SJSA1 (cell line): ENCODE data around the gene INSYN2B. TPM values are rescaled to one million over a fixed set of nuclear protein-coding genes. Genes with fewer than 3 reads are reported as not detected.

Experiments used
- DNase-seq, 2 experiments: peaks; one replicate each; pipeline ENCODE4 v3.0.0-alpha.2; 2015 to 2020; ENCODE audit warnings: low spot score in 2 of 2, low read depth in 1 of 2
- H3K27ac ChIP-seq: fragments of 250-450 bp; sonication (Bioruptor Pico); 2 replicates; pipeline ENCODE4 v1.5.1; 2020; ENCODE audit warnings: mild to moderate bottlenecking, moderate library complexity
- H3K27me3 ChIP-seq: fragments of 250-450 bp; sonication (Bioruptor Pico); replicated peaks from 2 replicates; pipeline ENCODE4 v1.5.1; 2020; ENCODE audit warnings: mild to moderate bottlenecking, moderate library complexity
- H3K36me3 ChIP-seq: fragments of 250-450 bp; sonication (Bioruptor Pico); 2 replicates; pipeline ENCODE4 v1.5.1; 2020; ENCODE audit warnings: mild to moderate bottlenecking
- H3K4me1 ChIP-seq: fragments of 250-450 bp; sonication (Bioruptor Pico); replicated peaks from 2 replicates; pipeline ENCODE4 v1.6.1; 2021; ENCODE audit warnings: mild to moderate bottlenecking
- H3K4me3 ChIP-seq: fragments of 250-450 bp; sonication (Bioruptor Pico); 2 replicates; pipeline ENCODE4 v1.5.1; 2020; ENCODE audit warnings: mild to moderate bottlenecking
- H3K9me3 ChIP-seq: fragments of 250-450 bp; sonication (Bioruptor Pico); replicated peaks from 2 replicates; pipeline ENCODE4 v1.5.1; 2020; ENCODE audit warnings: mild to moderate bottlenecking
- total RNA-seq: library from RNA; depleted of rRNA; stranded (reverse); fragments of >200 nt; shearing (Covaris generic); gene quantifications from 2 replicates; pipeline ENCODE4 v1.2.3, GENCODE V29; 2014

INSYN2B gene
- total RNA-seq, 1 experiment from 2014 or later = 3.8 TPM

GRCh38 chr5:169886677-169887076, 93.6 kb downstream of the INSYN2B start:
- H3K27ac ChIP-seq = no peak overlapping the region
- no peaks in the 10 kb centered on the region for H3K9me3 ChIP-seq
- peaks cover 4% of the 10 kb centered on the region for H3K4me1 ChIP-seq
- H3K27me3 ChIP-seq = no peaks in the 10 kb centered on the region
- no peak for DNase-seq
- H3K36me3 ChIP-seq = no peaks in the 10 kb centered on the region
- H3K4me3 ChIP-seq = no peak overlapping the region

- peaks cover 7% of the 10 kb centered on the region for H3K4me1 ChIP-seq
- no peaks in the 10 kb centered on the region for H3K36me3 ChIP-seq
- H3K9me3 ChIP-seq = no peaks in the 10 kb centered on the region
- no peak for DNase-seq
- no peaks in the 10 kb centered on the region for H3K27me3 ChIP-seq
- no peak overlapping the region for H3K4me3 ChIP-seq
- no peak overlapping the region for H3K27ac ChIP-seq
These were observed 94.3 kb downstream of the INSYN2B start for GRCh38 chr5:169886033-169886432.

GRCh38 chr5:169881702-169882303, 98.5 kb downstream of the INSYN2B start:
- H3K9me3 ChIP-seq = no peaks in the 10 kb centered on the region
- H3K27me3 ChIP-seq = no peaks in the 10 kb centered on the region
- no peak overlapping the region for H3K27ac ChIP-seq
- DNase-seq = peak in 1 of 2 experiments; percentile 16
- no peak overlapping the region for H3K4me3 ChIP-seq
- H3K36me3 ChIP-seq = no peaks in the 10 kb centered on the region
- H3K4me1 ChIP-seq = peaks cover 7% of the 10 kb centered on the region

GRCh38 chr5:169880785-169881184, 99.5 kb downstream of the INSYN2B start:
- H3K27ac ChIP-seq = no peak overlapping the region
- no peaks in the 10 kb centered on the region for H3K9me3 ChIP-seq
- H3K4me3 ChIP-seq = no peak overlapping the region
- DNase-seq = no peak
- H3K27me3 ChIP-seq = no peaks in the 10 kb centered on the region
- peaks cover 9% of the 10 kb centered on the region for H3K4me1 ChIP-seq
- no peaks in the 10 kb centered on the region for H3K36me3 ChIP-seq

- H3K27ac ChIP-seq = no peak overlapping the region
- peaks cover 9% of the 10 kb centered on the region for H3K4me1 ChIP-seq
- no peaks in the 10 kb centered on the region for H3K36me3 ChIP-seq
- H3K9me3 ChIP-seq = no peaks in the 10 kb centered on the region
- H3K4me3 ChIP-seq = no peak overlapping the region
- no peak for DNase-seq
- no peaks in the 10 kb centered on the region for H3K27me3 ChIP-seq
These were observed 100.2 kb downstream of the INSYN2B start for GRCh38 chr5:169880012-169880663.

GRCh38 chr5:169876386-169876785, 103.9 kb downstream of the INSYN2B start:
- Histone ChIP-seq H3K36me3 (no peaks in the 10 kb centered on the region), H3K27ac (0 out of 2 replicates have a peak overlapping the region, but pooled peaks have one; percentile 7)
- no peak for DNase-seq

GRCh38 chr5:169875731-169876130, 104.6 kb downstream of the INSYN2B start:
- Histone ChIP-seq H3K27me3 (no peaks in the 10 kb centered on the region), H3K9me3 (no peaks in the 10 kb centered on the region), H3K4me3 (no peak overlapping the region), H3K4me1 (0 out of 2 replicates have a peak, but pooled peaks cover 3% of the 10 kb centered on the region), H3K36me3 (no peaks in the 10 kb centered on the region), H3K27ac (no peak overlapping the region)
- DNase-seq = no peak

More at GRCh38 chr5:169876386-169876785, 103.9 kb downstream of the INSYN2B start:
- Histone ChIP-seq H3K27me3 (no peaks in the 10 kb centered on the region), H3K4me3 (no peak overlapping the region), H3K4me1 (peaks cover 3% of the 10 kb centered on the region; the same call in 1 of the 2 replicates), H3K9me3 (no peaks in the 10 kb centered on the region)

GRCh38 chr5:169875091-169875728, 105.1 kb downstream of the INSYN2B start:
- Histone ChIP-seq H3K36me3 (no peaks in the 10 kb centered on the region), H3K9me3 (no peaks in the 10 kb centered on the region), H3K27ac (no peak overlapping the region), H3K27me3 (no peaks in the 10 kb centered on the region), H3K4me1 (0 out of 2 replicates have a peak, but pooled peaks cover 3% of the 10 kb centered on the region), H3K4me3 (no peak overlapping the region)
- DNase-seq = no peak

- Histone ChIP-seq H3K27me3 (no peaks in the 10 kb centered on the region), H3K36me3 (no peaks in the 10 kb centered on the region), H3K4me3 (no peak overlapping the region), H3K9me3 (no peaks in the 10 kb centered on the region), H3K27ac (no peak overlapping the region), H3K4me1 (0 out of 2 replicates have a peak, but pooled peaks cover 3% of the 10 kb centered on the region)
- DNase-seq = no peak
These were observed 105.7 kb downstream of the INSYN2B start for GRCh38 chr5:169874621-169875020.

- DNase-seq = no peak
These were observed 106.7 kb downstream of the INSYN2B start for GRCh38 chr5:169873642-169874041.

GRCh38 chr5:169871826-169872490, 108.3 kb downstream of the INSYN2B start:
- DNase-seq = no peak
- H3K36me3 ChIP-seq = no peaks in the 10 kb centered on the region

More at GRCh38 chr5:169873642-169874041, 106.7 kb downstream of the INSYN2B start:
- Histone ChIP-seq H3K9me3 (no peaks in the 10 kb centered on the region), H3K36me3 (no peaks in the 10 kb centered on the region), H3K4me1 (0 out of 2 replicates have a peak, but pooled peaks cover 3% of the 10 kb centered on the region), H3K4me3 (no peak overlapping the region), H3K27ac (no peak overlapping the region), H3K27me3 (no peaks in the 10 kb centered on the region)

GRCh38 chr5:169870211-169870610, 110.1 kb downstream of the INSYN2B start:
- H3K9me3 ChIP-seq = no peaks in the 10 kb centered on the region
- H3K4me3 ChIP-seq = no peak overlapping the region
- no peaks in the 10 kb centered on the region for H3K36me3 ChIP-seq
- no peak for DNase-seq
- no peak overlapping the region for H3K27ac ChIP-seq
- H3K4me1 ChIP-seq = no peaks in the 10 kb centered on the region
- H3K27me3 ChIP-seq = no peaks in the 10 kb centered on the region

More at GRCh38 chr5:169871826-169872490, 108.3 kb downstream of the INSYN2B start:
- no peak overlapping the region for H3K27ac ChIP-seq
- H3K4me1 ChIP-seq = 0 out of 2 replicates have a peak, but pooled peaks cover 3% of the 10 kb centered on the region
- H3K27me3 ChIP-seq = no peaks in the 10 kb centered on the region
- H3K9me3 ChIP-seq = no peaks in the 10 kb centered on the region
- H3K4me3 ChIP-seq = no peak overlapping the region

GRCh38 chr5:169869066-169869465, 111.2 kb downstream of the INSYN2B start:
- Histone ChIP-seq H3K27me3 (no peaks in the 10 kb centered on the region), H3K9me3 (no peaks in the 10 kb centered on the region), H3K27ac (no peak overlapping the region), H3K4me3 (no peak overlapping the region), H3K4me1 (no peaks in the 10 kb centered on the region), H3K36me3 (no peaks in the 10 kb centered on the region)
- no peak for DNase-seq
